Fibroblast of the aortic adventitia (primary cell): ENCODE measurements around the gene PKIB. TPM values are rescaled to one million over a fixed set of nuclear protein-coding genes. Genes with fewer than 3 reads are reported as not detected.

Experiments
- DNase-seq: peaks from one replicate; pipeline ENCODE4 v3.0.0-alpha.2; 2010; ENCODE audit warnings: low read depth
- H3K4me3 ChIP-seq: 2 replicates; pipeline ENCODE4 v1.5.1; 2011; ENCODE audit warnings: low read depth, mild to moderate bottlenecking, control low read depth, low read length, moderate library complexity
- CTCF ChIP-seq: IDR thresholded peaks from 2 replicates; pipeline ENCODE4 v1.5.1; 2011; ENCODE audit warnings: mild to moderate bottlenecking, low read length, control low read depth, inconsistent platforms; ENCODE audit not compliant: insufficient read depth
- total RNA-seq: library from RNA; depleted of rRNA; stranded (reverse); fragments of >200 nt; gene quantifications from 2 replicates; pipeline ENCODE4 v1.2.3, GENCODE V29; 2012; ENCODE audit warnings: low replicate concordance

Gene PKIB
- total RNA-seq, 1 donor, result 3.1 TPM

GRCh38 chr6:122753000-122753687 is 142.9 kb downstream of the PKIB start:
- DNase-seq, result no peak
- H3K4me3 ChIP-seq, result no peak overlapping the region
- TF ChIP-seq CTCF, result no peak

GRCh38 chr6:122753688-122754056 is 143.5 kb downstream of the PKIB start:
- H3K4me3 ChIP-seq, result peak overlapping the region; percentile 2
- no peak for DNase-seq
- TF ChIP-seq CTCF, result no peak

- TF ChIP-seq CTCF, result no peak
- H3K4me3 ChIP-seq, result no peak overlapping the region
- no peak for DNase-seq
These were observed 144.1 kb downstream of the PKIB start for GRCh38 chr6:122754191-122754731.

GRCh38 chr6:122755901-122756300 is 145.7 kb downstream of the PKIB start:
- TF ChIP-seq CTCF, result no peak
- H3K4me3 ChIP-seq, result no peak overlapping the region
- DNase-seq, result no peak

GRCh38 chr6:122758927-122759334 is 148.7 kb downstream of the PKIB start:
- no peak for DNase-seq
- H3K4me3 ChIP-seq, result no peak overlapping the region
- TF ChIP-seq CTCF, result no peak

GRCh38 chr6:122760330-122760729 is 150.1 kb downstream of the PKIB start:
- H3K4me3 ChIP-seq, result no peak overlapping the region
- no peak for TF ChIP-seq CTCF
- no peak for DNase-seq

- TF ChIP-seq CTCF, result no peak
- no peak for DNase-seq
- H3K4me3 ChIP-seq, result no peak overlapping the region
These were observed 156.1 kb downstream of the PKIB start for GRCh38 chr6:122766256-122766655.
